IPS-20b (cell line): ENCODE results near the gene HSD17B7.
"Not testable (repeated sequence)": the region's sequence is repeated elsewhere in the genome, so short reads cannot be mapped to it uniquely, and the experiment has no call there.

ENCODE experiments used
- H3K27ac ChIP-seq: one replicate; pipeline ENCODE4 v1.5.1; 2013; ENCODE audit warnings: low read length
- H3K27me3 ChIP-seq: 2 replicates; pipeline ENCODE4 v1.6.1; 2013; ENCODE audit warnings: mild to moderate bottlenecking, low read length, inconsistent platforms; ENCODE audit not compliant: insufficient read depth
- H3K36me3 ChIP-seq: 2 replicates; pipeline ENCODE4 v1.6.1; 2013; ENCODE audit warnings: low read depth, mild to moderate bottlenecking, inconsistent platforms, low read length, moderate library complexity; ENCODE audit not compliant: insufficient read depth
- H3K4me1 ChIP-seq: 2 replicates; pipeline ENCODE4 v1.6.1; 2013; ENCODE audit warnings: mild to moderate bottlenecking, control low read depth, inconsistent platforms, low read length, moderate library complexity; ENCODE audit not compliant: insufficient read depth
- H3K4me3 ChIP-seq: 2 replicates; pipeline ENCODE4 v1.5.1; 2013; ENCODE audit warnings: mild to moderate bottlenecking, low read length, inconsistent platforms
- H3K9ac ChIP-seq: 2 replicates; pipeline ENCODE4 v1.6.1; 2013; ENCODE audit warnings: low read depth, mild to moderate bottlenecking, inconsistent platforms, low read length, moderate library complexity
- H3K9me3 ChIP-seq: 2 replicates; pipeline ENCODE4 v1.6.1; 2013; ENCODE audit warnings: mild to moderate bottlenecking, low read depth, low read length, inconsistent platforms; ENCODE audit not compliant: insufficient read depth

HSD17B7 gene

DNA sequence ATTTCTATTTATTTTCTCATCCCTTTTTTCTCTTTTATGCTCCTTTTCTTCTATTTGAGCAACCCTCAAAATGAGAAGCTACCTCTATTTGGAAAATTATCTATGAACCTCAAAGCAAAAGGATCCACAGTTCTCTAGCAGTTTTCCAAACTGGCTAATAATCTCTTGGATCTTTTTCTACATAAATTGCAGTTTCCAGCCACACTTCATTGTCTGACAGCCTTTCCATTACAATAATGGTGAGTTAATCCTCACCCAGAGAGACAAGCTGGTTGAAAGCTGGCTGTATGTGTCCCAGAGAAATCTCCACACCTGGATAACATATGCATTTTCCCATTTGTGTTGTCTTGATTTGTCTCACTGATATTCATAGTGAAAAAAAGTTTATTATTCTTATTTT lies 16.5 kb upstream of the HSD17B7 start:
- H3K27me3 ChIP-seq = no peaks in the 10 kb centered on the region
- H3K36me3 ChIP-seq = no peaks in the 10 kb centered on the region
- H3K4me1 ChIP-seq = peaks cover 7% of the 10 kb centered on the region; the same call in 1 of the 2 replicates
- no peaks in the 10 kb centered on the region for H3K9me3 ChIP-seq
- no peak overlapping the region for H3K9ac ChIP-seq
- H3K4me3 ChIP-seq = no peak overlapping the region
- H3K27ac ChIP-seq = no peak overlapping the region

DNA sequence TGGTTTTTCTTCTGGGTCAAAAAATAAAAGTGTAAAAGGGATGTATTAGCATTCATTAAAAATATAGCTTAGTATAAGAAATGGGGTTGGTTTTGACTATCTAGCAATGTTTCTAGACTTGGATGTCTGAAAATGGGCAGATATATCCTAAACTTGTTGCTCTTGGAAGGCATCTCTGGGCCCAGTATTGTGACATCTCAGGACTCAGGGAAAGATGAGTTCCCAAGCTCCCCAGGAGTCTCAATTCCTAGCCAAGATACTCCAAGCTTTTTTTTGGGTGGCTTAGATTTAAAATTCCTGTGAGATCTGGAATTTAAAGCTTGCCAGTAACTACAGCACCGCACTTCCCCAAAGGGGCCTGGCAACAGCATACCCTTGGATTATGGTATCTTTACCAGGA lies 11.5 kb upstream of the HSD17B7 start:
- no peaks in the 10 kb centered on the region for H3K27me3 ChIP-seq
- H3K4me3 ChIP-seq = no peak overlapping the region
- H3K36me3 ChIP-seq = no peaks in the 10 kb centered on the region
- H3K9me3 ChIP-seq = no peaks in the 10 kb centered on the region
- no peak overlapping the region for H3K27ac ChIP-seq
- no peak overlapping the region for H3K9ac ChIP-seq
- peaks cover 3% of the 10 kb centered on the region; the same call in 1 of the 2 replicates for H3K4me1 ChIP-seq

DNA sequence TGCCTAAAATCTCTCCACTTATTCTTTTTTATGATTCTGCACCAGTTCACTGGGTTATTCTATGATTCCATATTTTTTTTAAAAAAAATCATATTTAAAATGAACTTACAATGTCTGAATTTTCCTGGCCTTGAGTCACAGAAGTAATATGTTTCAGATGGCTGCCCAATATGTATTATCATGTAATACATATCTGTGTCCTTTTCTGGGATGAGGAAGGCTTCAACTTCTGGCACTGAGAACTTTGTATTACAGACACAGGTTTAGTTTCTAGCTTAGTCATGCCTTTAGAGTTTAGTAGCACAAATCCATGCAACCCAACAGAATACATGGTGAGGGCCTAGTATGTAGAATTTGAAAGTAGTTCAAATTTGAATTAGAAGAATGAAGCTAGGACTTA lies 7.8 kb upstream of the HSD17B7 start:
- Histone ChIP-seq H3K4me1 (no peaks in the 10 kb centered on the region), H3K4me3 (no peak overlapping the region), H3K36me3 (no peaks in the 10 kb centered on the region), H3K9ac (no peak overlapping the region), H3K9me3 (no peaks in the 10 kb centered on the region), H3K27ac (no peak overlapping the region), H3K27me3 (no peaks in the 10 kb centered on the region)

DNA sequence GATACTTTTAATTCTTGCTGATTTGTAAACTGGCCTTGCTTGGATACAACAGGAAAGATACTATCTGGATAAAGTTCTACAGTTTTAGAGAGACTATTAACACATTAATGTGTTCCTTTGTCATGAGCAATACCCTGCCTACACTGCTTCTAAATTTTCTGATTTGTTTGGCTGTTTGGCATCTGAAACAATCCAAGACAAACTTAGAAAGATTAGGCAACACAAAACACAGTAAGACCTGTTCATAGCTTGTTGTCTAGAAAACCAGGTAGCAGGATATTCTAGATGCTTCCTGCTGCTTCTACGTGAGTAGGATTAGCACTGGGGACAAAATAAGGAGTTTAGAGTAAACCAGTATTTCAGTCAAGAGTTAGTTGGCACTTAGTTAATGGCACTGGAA lies 5.6 kb upstream of the HSD17B7 start:
- H3K36me3 ChIP-seq, H3K4me1 ChIP-seq: not testable (repeated sequence)

DNA sequence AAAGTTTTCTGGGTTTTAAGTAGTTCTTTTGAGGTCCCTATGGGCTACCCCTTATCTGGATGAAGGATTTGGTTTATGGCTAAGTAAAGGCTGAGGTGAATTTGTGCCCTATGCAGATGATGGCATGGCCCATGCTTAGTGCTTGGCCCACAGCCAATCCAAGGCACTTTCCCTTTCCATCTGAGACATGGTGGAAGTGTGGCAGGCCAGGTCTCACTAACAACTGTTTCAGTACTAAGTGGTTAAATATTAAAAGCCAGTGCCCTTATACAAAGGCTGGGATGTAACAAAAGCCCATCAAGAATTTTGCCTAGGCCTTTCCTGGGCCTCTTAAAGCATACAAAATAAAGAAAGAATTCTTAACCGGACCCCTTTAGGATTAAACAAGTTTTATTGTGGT lies 1.7 kb upstream of the HSD17B7 start:
- not testable (repeated sequence) for H3K27ac ChIP-seq, H3K4me1 ChIP-seq, H3K4me3 ChIP-seq

More for the DNA sequence above, 5.6 kb upstream of the HSD17B7 start:
- H3K4me3 ChIP-seq, H3K9ac ChIP-seq, H3K27me3 ChIP-seq, H3K27ac ChIP-seq, H3K9me3 ChIP-seq: not testable (repeated sequence)

DNA sequence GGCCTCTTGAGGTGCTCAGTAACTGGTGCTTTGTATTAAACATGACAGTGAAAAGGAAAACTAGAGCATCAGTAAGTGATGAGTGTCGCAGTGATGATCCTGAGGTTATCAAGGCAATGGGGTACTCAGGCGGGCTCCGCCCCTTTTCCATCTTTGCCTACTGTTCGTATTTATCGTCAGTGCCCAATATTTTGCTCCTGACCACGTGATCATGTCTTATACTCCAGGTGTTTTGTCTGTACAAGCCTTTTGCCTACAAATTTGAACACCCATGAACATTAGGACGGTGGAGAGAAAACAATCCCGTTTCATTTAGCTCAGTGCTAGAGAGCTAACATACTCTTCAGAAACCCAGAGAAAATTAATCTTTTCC lies 469 bp downstream of the HSD17B7 start:
- H3K9ac ChIP-seq, H3K27ac ChIP-seq, H3K27me3 ChIP-seq, H3K36me3 ChIP-seq, H3K4me1 ChIP-seq, H3K9me3 ChIP-seq: not testable (repeated sequence)
- H3K4me3 ChIP-seq = peak overlapping the region; percentile 59

More for the DNA sequence above, 1.7 kb upstream of the HSD17B7 start:
- not testable (repeated sequence) for H3K9me3 ChIP-seq, H3K27me3 ChIP-seq, H3K9ac ChIP-seq, H3K36me3 ChIP-seq

DNA sequence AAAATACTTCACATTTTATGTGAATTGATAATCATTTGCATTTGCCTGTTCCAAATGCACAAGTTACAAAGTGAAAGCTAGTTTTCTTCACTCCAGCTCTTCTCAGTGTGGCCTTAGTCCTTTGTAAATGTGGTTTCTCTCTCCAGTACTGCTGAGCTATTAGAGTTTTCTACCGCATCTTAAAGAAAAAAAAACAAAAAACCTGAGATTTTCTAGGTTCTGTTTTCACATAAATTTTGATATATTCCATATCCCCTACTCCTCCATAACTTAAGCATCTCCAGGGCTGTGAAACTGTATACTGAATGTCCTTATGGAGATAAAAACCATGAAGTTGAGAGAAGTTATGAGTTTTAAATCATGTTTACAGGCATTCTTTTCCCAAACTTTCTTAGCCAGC lies 3.8 kb downstream of the HSD17B7 start:
- H3K27me3 ChIP-seq, H3K36me3 ChIP-seq, H3K9ac ChIP-seq, H3K4me1 ChIP-seq, H3K9me3 ChIP-seq, H3K27ac ChIP-seq, H3K4me3 ChIP-seq: not testable (repeated sequence)

DNA sequence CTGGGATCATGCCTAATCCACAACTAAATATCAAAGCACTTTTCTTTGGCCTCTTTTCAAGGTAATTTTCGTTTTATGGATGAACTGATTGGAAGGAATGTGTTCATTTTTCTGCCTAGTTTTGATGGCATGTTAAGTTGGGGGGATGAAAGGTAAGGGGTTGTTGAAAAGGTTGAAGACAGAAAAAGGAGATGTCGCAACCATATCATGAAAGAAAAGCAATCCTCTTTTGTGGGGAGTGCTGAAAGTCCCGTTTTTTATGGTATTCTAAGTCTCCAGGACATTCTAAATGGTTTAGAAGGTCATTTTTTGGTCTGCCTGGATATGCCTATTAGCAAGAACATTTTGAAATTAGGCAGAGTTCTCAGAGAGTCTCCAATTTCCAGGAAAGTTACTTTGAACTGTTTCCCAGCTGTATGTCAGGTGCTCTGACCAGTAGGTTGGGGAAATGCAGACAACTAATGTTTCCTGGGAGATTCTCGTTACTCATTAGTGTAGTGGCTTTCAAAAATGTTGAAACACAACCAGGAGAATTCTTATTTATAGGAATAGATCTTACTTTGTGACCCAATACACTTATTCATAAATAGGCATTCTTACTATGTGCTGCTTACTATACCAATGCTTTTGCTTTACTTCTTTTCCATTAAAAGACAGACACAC lies 6.2 kb downstream of the HSD17B7 start:
- not testable (repeated sequence) for H3K4me1 ChIP-seq, H3K9me3 ChIP-seq, H3K36me3 ChIP-seq, H3K9ac ChIP-seq, H3K27ac ChIP-seq, H3K27me3 ChIP-seq, H3K4me3 ChIP-seq

DNA sequence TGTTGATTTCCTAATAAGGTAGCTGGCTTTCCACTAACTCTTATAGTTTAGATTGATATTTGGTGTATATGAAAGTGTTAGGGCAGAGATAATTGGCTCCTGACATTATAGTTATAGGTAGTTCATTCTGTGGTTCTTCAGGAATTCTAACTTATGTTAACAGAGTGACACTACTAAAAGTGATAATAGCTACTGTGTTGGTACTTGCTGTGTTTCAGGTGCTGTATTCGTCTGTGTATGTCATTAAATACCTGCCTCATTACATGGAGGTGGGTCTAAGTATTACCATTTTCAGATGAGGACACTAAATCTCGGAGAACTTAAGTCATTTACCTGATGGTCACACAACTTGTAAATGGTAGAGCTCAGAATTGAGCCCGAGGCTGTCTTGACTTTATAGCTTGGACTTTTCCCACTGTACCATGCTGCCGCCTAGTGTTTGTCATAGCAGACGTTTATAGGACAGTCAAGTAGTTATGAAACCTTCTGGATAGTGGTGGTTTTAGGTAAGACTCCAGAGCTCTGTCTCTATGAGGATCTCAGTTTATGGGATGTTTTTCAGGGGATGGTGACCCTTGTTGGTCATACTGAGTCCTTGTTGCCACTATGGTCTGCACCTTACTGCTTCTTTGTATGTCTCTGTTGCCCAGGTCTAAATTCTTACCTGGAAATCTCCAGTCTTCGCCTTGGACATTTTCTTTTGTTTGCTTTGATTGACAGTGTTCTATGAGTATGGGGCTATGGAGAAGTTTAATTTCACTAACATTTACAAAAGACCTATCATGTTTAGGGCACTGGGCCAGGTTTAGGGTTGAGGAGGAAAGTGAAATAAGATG lies 9.7 kb downstream of the HSD17B7 start:
- not testable (repeated sequence) for H3K9me3 ChIP-seq, H3K27ac ChIP-seq, H3K9ac ChIP-seq, H3K36me3 ChIP-seq, H3K4me1 ChIP-seq, H3K27me3 ChIP-seq, H3K4me3 ChIP-seq

DNA sequence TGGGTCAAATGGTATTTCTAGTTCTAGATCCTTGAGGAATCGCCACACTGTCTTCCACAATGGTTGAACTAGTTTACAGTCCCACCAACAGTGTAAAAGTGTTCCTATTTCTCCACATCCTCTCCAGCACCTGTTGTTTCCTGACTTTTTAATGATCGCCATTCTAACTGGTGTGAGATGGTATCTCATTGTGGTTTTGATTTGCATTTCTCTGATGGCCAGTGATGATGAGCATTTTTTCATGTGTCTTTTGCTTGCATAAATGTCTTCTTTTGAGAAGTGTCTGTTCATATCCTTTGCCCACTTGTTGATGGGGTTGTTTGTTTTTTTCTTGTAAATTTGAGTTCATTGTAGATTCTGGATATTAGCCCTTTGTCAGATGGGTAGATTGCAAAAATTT lies 17.0 kb downstream of the HSD17B7 start:
- H3K9me3 ChIP-seq, H3K36me3 ChIP-seq, H3K27me3 ChIP-seq, H3K4me1 ChIP-seq, H3K4me3 ChIP-seq, H3K9ac ChIP-seq, H3K27ac ChIP-seq: not testable (repeated sequence)

DNA sequence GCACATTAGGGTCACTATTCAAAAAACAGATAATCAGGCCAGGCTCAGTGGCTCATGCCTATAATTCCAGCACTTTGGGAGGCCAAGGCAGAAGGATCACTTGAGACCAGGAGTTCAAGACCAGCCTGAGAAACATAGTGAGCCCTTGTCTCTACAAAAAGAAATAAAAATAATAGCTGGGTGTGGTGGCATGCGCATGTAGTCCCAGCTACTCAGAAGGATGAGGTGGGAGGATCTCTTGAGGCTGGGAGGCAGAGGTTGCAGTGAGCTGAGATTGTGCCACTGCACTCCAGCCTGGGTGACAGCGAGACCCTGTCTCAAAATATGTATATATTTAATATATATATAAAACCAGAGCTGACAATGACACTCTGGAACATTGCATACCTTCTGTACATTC lies 21.9 kb downstream of the HSD17B7 start:
- H3K27ac ChIP-seq, H3K9ac ChIP-seq, H3K4me3 ChIP-seq, H3K27me3 ChIP-seq, H3K4me1 ChIP-seq, H3K9me3 ChIP-seq, H3K36me3 ChIP-seq: not testable (repeated sequence)

DNA sequence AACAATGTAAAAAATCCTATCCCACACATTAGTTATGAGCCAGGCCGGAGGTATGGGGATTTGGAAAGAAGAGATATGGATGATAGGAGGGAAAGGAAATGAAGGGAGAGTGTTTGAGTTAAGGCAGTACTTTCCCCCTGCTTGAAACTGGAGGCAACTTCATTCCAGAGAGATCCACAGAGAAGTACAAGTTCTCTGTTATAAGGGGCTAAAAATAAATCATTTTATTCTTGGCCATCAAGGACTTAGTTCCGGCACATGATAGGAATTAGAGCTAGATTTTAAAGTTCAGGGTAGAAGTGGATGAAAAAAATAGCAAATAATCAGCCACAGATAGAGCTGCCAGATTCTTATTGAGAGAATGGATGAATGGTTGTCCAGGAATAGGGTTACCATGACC lies 27.6 kb downstream of the HSD17B7 start:
- peaks cover 14% of the 10 kb centered on the region for H3K27me3 ChIP-seq
- not testable (repeated sequence) for H3K9ac ChIP-seq, H3K4me3 ChIP-seq, H3K36me3 ChIP-seq, H3K27ac ChIP-seq, H3K9me3 ChIP-seq, H3K4me1 ChIP-seq
